SK-N-SH (cell line): ENCODE results near the gene ALDH4A1. TPM values are rescaled to one million over a fixed set of nuclear protein-coding genes. Genes with fewer than 3 reads are reported as not detected.

Experiments used
- CTCF ChIA-PET: fragments of 300-600, 350-600 bp; formaldehyde crosslinking; extraction: SDS; loops from one replicate; lab custom pipeline; 2021; lab: Yijun Ruan, JAX
- POLR2A ChIA-PET: fragments of 350-600 bp; sonication (Branson Sonifier 250); formaldehyde crosslinking; extraction: SDS; loops from one replicate; lab custom pipeline; 2020; ENCODE audit warnings: antibody characterized with exemption, inconsistent platforms; lab: Yijun Ruan, JAX
- DNase-seq: peaks from one replicate; pipeline ENCODE4 v3.0.0; 2012
- H2AFZ ChIP-seq: fragments of 200-600 bp; sonication (generic); 2 replicates; pipeline ENCODE4 v1.8.1; 2016; ENCODE audit warnings: antibody characterized with exemption, mild to moderate bottlenecking, low read depth
- H3F3A ChIP-seq: fragments of 200-600 bp; sonication (generic); replicated peaks from 2 replicates; pipeline ENCODE3; 2016; ENCODE audit warnings: antibody characterized with exemption, mild to moderate bottlenecking; ENCODE audit not compliant: insufficient read depth
- H3K27ac ChIP-seq, 2 experiments: fragments of 200-500 bp in 1 of 2; fragments of 200-600 bp in 1 of 2; sonication (Bioruptor generic) in 1 of 2; sonication (generic), shearing (Covaris generic) in 1 of 2; 2 replicates each; pipeline versions ENCODE4 v1.5.1 to v1.6.1; 2014 to 2016; ENCODE audit warnings: low read depth in 2 of 2, inconsistent platforms in 1 of 2, low read length in 1 of 2, mild to moderate bottlenecking in 1 of 2, mixed read lengths in 1 of 2
- H3K27me3 ChIP-seq: fragments of 200-600 bp; sonication (generic), shearing (Covaris generic); 2 replicates; pipeline ENCODE4 v1.6.1; 2016; ENCODE audit warnings: mixed run types; ENCODE audit not compliant: insufficient read depth
- H3K36me3 ChIP-seq, 2 experiments: fragments of 200-500 bp in 1 of 2; fragments of 200-600 bp in 1 of 2; sonication (Bioruptor generic) in 1 of 2; sonication (generic) in 1 of 2; replicated peaks in 1 of 2; 2 replicates each; pipeline versions ENCODE3 to v1.5.1; 2014 to 2016; ENCODE audit warnings: low read length in 1 of 2, mild to moderate bottlenecking in 1 of 2; ENCODE audit not compliant: insufficient read depth in 2 of 2, control insufficient read depth in 1 of 2
- H3K4me1 ChIP-seq, 2 experiments: fragments of 200-500 bp in 1 of 2; fragments of 200-600 bp in 1 of 2; sonication (Bioruptor generic) in 1 of 2; sonication (generic), shearing (Covaris generic) in 1 of 2; 2 replicates each; pipeline versions ENCODE4 v1.5.1 to v1.6.1; 2014 to 2016; ENCODE audit warnings: low read depth in 1 of 2, low read length in 1 of 2, mixed run types in 1 of 2; ENCODE audit not compliant: insufficient read depth in 2 of 2, control insufficient read depth in 1 of 2
- H3K4me2 ChIP-seq: fragments of 200-600 bp; sonication (generic), shearing (Covaris generic); 2 replicates; pipeline ENCODE4 v1.6.1; 2017; ENCODE audit warnings: mixed run types
- H3K4me3 ChIP-seq, 2 experiments: fragments of 200-500 bp in 1 of 2; fragments of 200-600 bp in 1 of 2; sonication (Bioruptor generic) in 1 of 2; sonication (generic), shearing (Covaris generic) in 1 of 2; 2 replicates each; pipeline versions ENCODE4 v1.5.1 to v1.8.1; 2014 to 2016; ENCODE audit warnings: low read depth in 2 of 2, inconsistent platforms in 1 of 2, low read length in 1 of 2, mild to moderate bottlenecking in 1 of 2, mixed read lengths in 1 of 2, moderate library complexity in 1 of 2
- H3K79me2 ChIP-seq: fragments of 200-600 bp; sonication (generic); 2 replicates; pipeline ENCODE4 v1.8.1; 2017; ENCODE audit warnings: mild to moderate bottlenecking; ENCODE audit not compliant: insufficient read depth
- H3K9ac ChIP-seq: fragments of 200-600 bp; sonication (generic); 2 replicates; pipeline ENCODE4 v1.6.1; 2017; ENCODE audit warnings: mixed run types
- H3K9me2 ChIP-seq: fragments of 200-600 bp; sonication (generic); 2 replicates; pipeline ENCODE4 v1.6.1; 2017; ENCODE audit warnings: mixed run types
- H3K9me3 ChIP-seq: fragments of 200-600 bp; sonication (generic); 2 replicates; pipeline ENCODE4 v1.6.1; 2017; ENCODE audit warnings: mixed run types, mild to moderate bottlenecking, moderate library complexity
- H4K20me1 ChIP-seq: fragments of 200-600 bp; sonication (generic); 2 replicates; pipeline ENCODE4 v1.6.1; 2017; ENCODE audit warnings: mild to moderate bottlenecking, mixed run types; ENCODE audit not compliant: insufficient read depth
- CHD2 ChIP-seq: fragments of 150-350 bp; IDR thresholded peaks from 2 replicates; pipeline ENCODE4 v1.6.1; 2018; ENCODE audit warnings: low read length; ENCODE audit not compliant: partially characterized antibody
- EP300 ChIP-seq, 2 experiments: IDR thresholded peaks; 2 replicates each; pipeline versions ENCODE4 v1.4.0 to v1.6.1; 2012; ENCODE audit warnings: borderline replicate concordance in 1 of 2, low read depth in 1 of 2, low read length in 1 of 2
- EZH2phosphoT487 ChIP-seq: fragments of 200-600 bp; sonication (generic); IDR thresholded peaks from 2 replicates; pipeline ENCODE4 v1.6.1; 2017; ENCODE audit warnings: low read depth, mixed run types, mild to moderate bottlenecking, antibody characterized with exemption, moderate library complexity, borderline replicate concordance
- FOSL2 ChIP-seq: IDR thresholded peaks from 2 replicates; pipeline ENCODE4 v1.4.0; 2012; ENCODE audit warnings: low read depth, mild to moderate bottlenecking, moderate library complexity, borderline replicate concordance
- FOXJ3 ChIP-seq: sonication (generic); formaldehyde crosslinking; IDR thresholded peaks from 2 replicates; pipeline ENCODE4 v1.5.1; 2020; ENCODE audit warnings: mild to moderate bottlenecking, missing genetic modification reagents
- GABPA ChIP-seq: IDR thresholded peaks from 2 replicates; pipeline ENCODE4 v1.4.0; 2012; ENCODE audit warnings: low read depth, mild to moderate bottlenecking
- MEF2A ChIP-seq: IDR thresholded peaks from 2 replicates; pipeline ENCODE4 v1.4.0; 2012; ENCODE audit warnings: low read depth, borderline replicate concordance
- MXI1 ChIP-seq: IDR thresholded peaks from 2 replicates; pipeline ENCODE4 v1.6.1; 2012; ENCODE audit warnings: mild to moderate bottlenecking, low read depth, low read length, improper control_type of control experiment
- NFIC ChIP-seq: IDR thresholded peaks from 2 replicates; pipeline ENCODE4 v1.4.0; 2012; ENCODE audit warnings: borderline replicate concordance
- POLR2AphosphoS5 ChIP-seq: IDR thresholded peaks from 2 replicates; pipeline ENCODE4 v1.6.1; 2012; ENCODE audit warnings: low read depth, low read length
- RXRA ChIP-seq: IDR thresholded peaks from 2 replicates; pipeline ENCODE4 v1.4.0; 2012; ENCODE audit warnings: low read depth, mild to moderate bottlenecking, borderline replicate concordance
- SIN3A ChIP-seq: IDR thresholded peaks from 2 replicates; pipeline ENCODE4 v1.6.1; 2012; ENCODE audit warnings: low read depth, mild to moderate bottlenecking, low read length, moderate library complexity, borderline replicate concordance
- SMC3 ChIP-seq: IDR thresholded peaks from 2 replicates; pipeline ENCODE4 v1.6.1; 2012; ENCODE audit warnings: low read depth, low read length, improper control_type of control experiment
- TAF1 ChIP-seq: IDR thresholded peaks from 2 replicates; pipeline ENCODE4 v1.6.1; 2012; ENCODE audit warnings: low read depth, mild to moderate bottlenecking, low read length, moderate library complexity, borderline replicate concordance
- TEAD4 ChIP-seq: IDR thresholded peaks from 2 replicates; pipeline ENCODE4 v1.4.0; 2012; ENCODE audit warnings: mild to moderate bottlenecking, borderline replicate concordance; ENCODE audit not compliant: insufficient read depth
- YY1 ChIP-seq: IDR thresholded peaks from 2 replicates; pipeline ENCODE4 v1.4.0; 2012; ENCODE audit warnings: low read depth, mild to moderate bottlenecking
- WGBS: methylation state at CpG from one replicate; pipeline ENCODE4 v1.1.6; 2017; ENCODE audit warnings: low lambda C conversion rate; 5-methylcytosine and 5-hydroxymethylcytosine counted together
- polyA plus RNA-seq, 3 experiments: library from polyadenylated mRNA; depleted of rRNA; stranded (reverse); fragments of >200 nt; gene quantifications; 2 replicates each; pipeline ENCODE4 v1.2.3, GENCODE V29; 2012
- TF ChIP-seq, protein P1 (sequence below): IDR thresholded peaks from 2 replicates; pipeline ENCODE4 v1.6.1; 2012; ENCODE audit warnings: mild to moderate bottlenecking, low read depth, low read length, moderate library complexity
- TF ChIP-seq, protein P2 (sequence below): fragments of 150-350 bp; IDR thresholded peaks from 2 replicates; pipeline ENCODE4 v1.6.1; 2017; ENCODE audit warnings: antibody characterized with exemption, low read length, low read depth, borderline replicate concordance
- TF ChIP-seq, protein P3 (sequence below): fragments of 150-350 bp; IDR thresholded peaks from 2 replicates; pipeline ENCODE4 v1.6.1; 2016; ENCODE audit warnings: mild to moderate bottlenecking, low read depth, low read length
- TF ChIP-seq, protein P4 (sequence below): IDR thresholded peaks from 2 replicates; pipeline ENCODE4 v1.4.0; 2012; ENCODE audit warnings: low read depth, borderline replicate concordance

ALDH4A1 gene
- polyA plus RNA-seq, 1 of the 3 experiments (the other 2 are of a cell fraction) = 18.5 TPM

DNA sequence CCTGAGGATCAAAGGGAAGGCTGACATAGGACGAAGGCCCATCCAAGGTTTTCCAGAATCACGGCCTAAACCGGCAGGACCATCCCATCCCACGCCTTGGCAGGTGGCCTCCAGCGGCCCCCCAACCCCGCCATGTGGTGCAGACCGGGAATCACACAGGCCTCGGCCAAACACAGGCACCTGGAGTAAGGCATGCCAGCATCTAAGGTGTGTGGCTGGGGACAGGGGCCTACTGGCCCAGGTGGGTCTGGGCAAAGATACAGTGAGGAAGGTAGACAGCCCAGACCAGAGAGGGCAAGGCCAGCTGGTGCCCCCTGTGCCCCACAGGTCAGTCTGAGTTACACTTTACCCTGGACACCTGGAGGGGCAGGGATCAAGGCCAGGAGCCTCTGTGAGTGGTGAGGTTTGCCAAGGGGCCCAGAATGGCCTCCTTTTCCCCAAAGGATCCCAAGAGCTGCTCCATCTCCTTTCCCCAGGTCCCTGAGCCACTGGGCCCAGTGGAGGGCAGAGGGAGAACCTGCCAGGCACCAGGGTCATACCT, 30.2 kb downstream of the ALDH4A1 start:
- H4K20me1 ChIP-seq = no peaks in the 10 kb centered on the region

DNA sequence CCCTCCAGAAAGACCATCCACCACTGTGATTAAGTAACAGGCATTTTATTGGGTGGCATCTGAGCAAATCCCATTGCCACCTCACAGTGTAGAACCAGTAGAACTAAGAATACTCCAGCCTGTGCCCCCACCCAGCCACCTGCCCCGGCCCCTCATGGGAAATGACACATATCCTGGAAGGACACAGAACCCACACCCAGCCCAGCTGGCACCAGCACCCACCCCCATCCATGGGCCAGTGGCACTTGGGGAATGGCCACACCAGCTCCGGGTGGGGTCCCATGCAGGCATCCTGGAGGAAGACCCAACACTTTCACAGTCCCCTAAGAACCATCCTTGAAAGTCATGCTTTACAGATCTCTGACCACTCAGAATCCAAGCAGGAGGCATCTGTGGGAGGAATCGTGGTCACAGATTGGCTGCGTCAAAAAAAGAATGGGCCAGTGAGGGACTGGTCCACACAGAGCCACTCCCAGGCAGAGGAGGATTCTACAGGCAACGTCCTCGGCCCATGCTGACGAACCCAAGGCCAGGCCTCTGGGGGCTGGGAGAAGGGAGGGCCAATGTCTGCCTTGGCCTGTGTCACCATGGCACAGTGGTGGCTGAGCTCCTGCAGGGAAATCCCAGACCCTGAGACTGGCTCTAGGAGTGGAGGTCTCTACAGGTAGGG, 30.8 kb downstream of the ALDH4A1 start:
- H3K79me2 ChIP-seq = no peaks in the 10 kb centered on the region
- no peaks in the 10 kb centered on the region for H3K36me3 ChIP-seq
- no peak overlapping the region for H3K9ac ChIP-seq
- H3K4me2 ChIP-seq = no peak overlapping the region
- no peaks in the 10 kb centered on the region for H3K9me3 ChIP-seq
- no peak overlapping the region for H3K27ac ChIP-seq
- H4K20me1 ChIP-seq = no peaks in the 10 kb centered on the region
- ChIA-PET CTCF (interaction anchor here (1.6 to 25.9 kb wide), 4 partner anchors 13 to 273 kb away, joined by 4 to 350 read pairs (median 38); no protein-coding TSS in a partner anchor), POLR2A (no interaction called here)
- H3K9me2 ChIP-seq = no peaks in the 10 kb centered on the region
- no peaks in the 10 kb centered on the region for H3F3A ChIP-seq
- no peak overlapping the region for H3K4me3 ChIP-seq
- DNase-seq = no peak
- WGBS = 81% methylated on average over 2 of the region's 7 CpGs
- H2AFZ ChIP-seq = no peak overlapping the region
- no peaks in the 10 kb centered on the region; a peak in 1 of 4 replicates for H3K4me1 ChIP-seq
- H3K27me3 ChIP-seq = peaks cover 12% of the 10 kb centered on the region; the same call in 1 of the 2 replicates
- TF ChIP-seq, protein P1, sequence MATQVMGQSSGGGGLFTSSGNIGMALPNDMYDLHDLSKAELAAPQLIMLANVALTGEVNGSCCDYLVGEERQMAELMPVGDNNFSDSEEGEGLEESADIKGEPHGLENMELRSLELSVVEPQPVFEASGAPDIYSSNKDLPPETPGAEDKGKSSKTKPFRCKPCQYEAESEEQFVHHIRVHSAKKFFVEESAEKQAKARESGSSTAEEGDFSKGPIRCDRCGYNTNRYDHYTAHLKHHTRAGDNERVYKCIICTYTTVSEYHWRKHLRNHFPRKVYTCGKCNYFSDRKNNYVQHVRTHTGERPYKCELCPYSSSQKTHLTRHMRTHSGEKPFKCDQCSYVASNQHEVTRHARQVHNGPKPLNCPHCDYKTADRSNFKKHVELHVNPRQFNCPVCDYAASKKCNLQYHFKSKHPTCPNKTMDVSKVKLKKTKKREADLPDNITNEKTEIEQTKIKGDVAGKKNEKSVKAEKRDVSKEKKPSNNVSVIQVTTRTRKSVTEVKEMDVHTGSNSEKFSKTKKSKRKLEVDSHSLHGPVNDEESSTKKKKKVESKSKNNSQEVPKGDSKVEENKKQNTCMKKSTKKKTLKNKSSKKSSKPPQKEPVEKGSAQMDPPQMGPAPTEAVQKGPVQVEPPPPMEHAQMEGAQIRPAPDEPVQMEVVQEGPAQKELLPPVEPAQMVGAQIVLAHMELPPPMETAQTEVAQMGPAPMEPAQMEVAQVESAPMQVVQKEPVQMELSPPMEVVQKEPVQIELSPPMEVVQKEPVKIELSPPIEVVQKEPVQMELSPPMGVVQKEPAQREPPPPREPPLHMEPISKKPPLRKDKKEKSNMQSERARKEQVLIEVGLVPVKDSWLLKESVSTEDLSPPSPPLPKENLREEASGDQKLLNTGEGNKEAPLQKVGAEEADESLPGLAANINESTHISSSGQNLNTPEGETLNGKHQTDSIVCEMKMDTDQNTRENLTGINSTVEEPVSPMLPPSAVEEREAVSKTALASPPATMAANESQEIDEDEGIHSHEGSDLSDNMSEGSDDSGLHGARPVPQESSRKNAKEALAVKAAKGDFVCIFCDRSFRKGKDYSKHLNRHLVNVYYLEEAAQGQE = no peak
- TF ChIP-seq NFIC (no peak), FOXJ3 (no peak), RXRA (no peak), CHD2 (no peak), YY1 (no peak), MEF2A (no peak), EZH2phosphoT487 (no peak), FOSL2 (no peak), SIN3A (no peak), TAF1 (no peak), MXI1 (no peak), SMC3 (no peak), POLR2AphosphoS5 (no peak)
- TF ChIP-seq, protein P2, sequence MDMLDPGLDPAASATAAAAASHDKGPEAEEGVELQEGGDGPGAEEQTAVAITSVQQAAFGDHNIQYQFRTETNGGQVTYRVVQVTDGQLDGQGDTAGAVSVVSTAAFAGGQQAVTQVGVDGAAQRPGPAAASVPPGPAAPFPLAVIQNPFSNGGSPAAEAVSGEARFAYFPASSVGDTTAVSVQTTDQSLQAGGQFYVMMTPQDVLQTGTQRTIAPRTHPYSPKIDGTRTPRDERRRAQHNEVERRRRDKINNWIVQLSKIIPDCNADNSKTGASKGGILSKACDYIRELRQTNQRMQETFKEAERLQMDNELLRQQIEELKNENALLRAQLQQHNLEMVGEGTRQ = no peak
- TF ChIP-seq, protein P3, sequence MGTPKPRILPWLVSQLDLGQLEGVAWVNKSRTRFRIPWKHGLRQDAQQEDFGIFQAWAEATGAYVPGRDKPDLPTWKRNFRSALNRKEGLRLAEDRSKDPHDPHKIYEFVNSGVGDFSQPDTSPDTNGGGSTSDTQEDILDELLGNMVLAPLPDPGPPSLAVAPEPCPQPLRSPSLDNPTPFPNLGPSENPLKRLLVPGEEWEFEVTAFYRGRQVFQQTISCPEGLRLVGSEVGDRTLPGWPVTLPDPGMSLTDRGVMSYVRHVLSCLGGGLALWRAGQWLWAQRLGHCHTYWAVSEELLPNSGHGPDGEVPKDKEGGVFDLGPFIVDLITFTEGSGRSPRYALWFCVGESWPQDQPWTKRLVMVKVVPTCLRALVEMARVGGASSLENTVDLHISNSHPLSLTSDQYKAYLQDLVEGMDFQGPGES = no peak

More for the DNA sequence above, 30.2 kb downstream of the ALDH4A1 start:
- H2AFZ ChIP-seq = no peak overlapping the region
- no peaks in the 10 kb centered on the region for H3K9me2 ChIP-seq
- no peaks in the 10 kb centered on the region for H3K79me2 ChIP-seq
- no peaks in the 10 kb centered on the region for H3F3A ChIP-seq
- WGBS = 66% methylated on average over 3 of the region's 8 CpGs
- ChIA-PET CTCF (interaction anchor here (1.6 to 25.9 kb wide), 4 partner anchors 12 to 274 kb away, joined by 4 to 350 read pairs (median 38); no protein-coding TSS in a partner anchor), POLR2A (no interaction called here)
- H3K4me3 ChIP-seq = no peak overlapping the region
- no peaks in the 10 kb centered on the region for H3K36me3 ChIP-seq
- no peaks in the 10 kb centered on the region for H3K9me3 ChIP-seq
- no peaks in the 10 kb centered on the region; a peak in 1 of 4 replicates for H3K4me1 ChIP-seq
- no peak overlapping the region for H3K27ac ChIP-seq
- peaks cover 6% of the 10 kb centered on the region; the same call in 1 of the 2 replicates for H3K27me3 ChIP-seq
- H3K9ac ChIP-seq = no peak overlapping the region
- TF ChIP-seq TEAD4 = no peak
- no peak for TF ChIP-seq YY1
- no peak for TF ChIP-seq TAF1
- TF ChIP-seq, protein P4, sequence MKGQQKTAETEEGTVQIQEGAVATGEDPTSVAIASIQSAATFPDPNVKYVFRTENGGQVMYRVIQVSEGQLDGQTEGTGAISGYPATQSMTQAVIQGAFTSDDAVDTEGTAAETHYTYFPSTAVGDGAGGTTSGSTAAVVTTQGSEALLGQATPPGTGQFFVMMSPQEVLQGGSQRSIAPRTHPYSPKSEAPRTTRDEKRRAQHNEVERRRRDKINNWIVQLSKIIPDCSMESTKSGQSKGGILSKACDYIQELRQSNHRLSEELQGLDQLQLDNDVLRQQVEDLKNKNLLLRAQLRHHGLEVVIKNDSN = no peak
- TF ChIP-seq EP300 (IDR thresholded peaks at IDR 0.05; ENCODE audit: borderline replicate concordance in 1 of 2, low read depth in 1 of 2, low read length in 1 of 2) = no peak
- no peak for TF ChIP-seq GABPA
- no peak overlapping the region for H3K4me2 ChIP-seq
- DNase-seq = no peak
